Activated naive CD8-positive, alpha-beta T cell (primary cell): ENCODE results near the gene SCN9A.
"Not testable (repeated sequence)": the region's sequence is repeated elsewhere in the genome, so short reads cannot be mapped to it uniquely, and the experiment has no call there.

ENCODE experiments used
- H3K27ac Mint-ChIP-seq: one replicate; pipeline ENCODE4 v1.8.0; 2021; ENCODE audit warnings: mixed read lengths
- H3K27me3 Mint-ChIP-seq: one replicate; pipeline ENCODE4 v1.8.0; 2021; ENCODE audit warnings: mixed read lengths
- H3K36me3 Mint-ChIP-seq: one replicate; pipeline ENCODE4 v1.8.0; 2021; ENCODE audit warnings: mixed read lengths
- H3K4me1 Mint-ChIP-seq: one replicate; pipeline ENCODE4 v1.8.0; 2021; ENCODE audit warnings: low read depth, mixed read lengths
- H3K4me3 Mint-ChIP-seq: one replicate; pipeline ENCODE4 v1.8.0; 2021; ENCODE audit warnings: mild to moderate bottlenecking, mixed read lengths
- H3K9me3 Mint-ChIP-seq: one replicate; pipeline ENCODE4 v1.8.0; 2021; ENCODE audit warnings: low read depth, mixed read lengths

The SCN9A gene

GRCh38 chr2:166224197-166224596 lies 151.5 kb downstream of the SCN9A start:
- H3K4me3 Mint-ChIP-seq, result no peak overlapping the region
- no peaks in the 10 kb centered on the region for H3K27me3 Mint-ChIP-seq

GRCh38 chr2:166223298-166223697 lies 152.4 kb downstream of the SCN9A start:
- H3K27ac Mint-ChIP-seq, result no peak overlapping the region
- H3K4me3 Mint-ChIP-seq, result no peak overlapping the region
- H3K4me1 Mint-ChIP-seq, result no peaks in the 10 kb centered on the region
- H3K27me3 Mint-ChIP-seq, result no peaks in the 10 kb centered on the region
- H3K9me3 Mint-ChIP-seq, result no peaks in the 10 kb centered on the region
- H3K36me3 Mint-ChIP-seq, result no peaks in the 10 kb centered on the region

More at GRCh38 chr2:166224197-166224596, 151.5 kb downstream of the SCN9A start:
- H3K9me3 Mint-ChIP-seq, result no peaks in the 10 kb centered on the region
- H3K4me1 Mint-ChIP-seq, result no peaks in the 10 kb centered on the region
- no peaks in the 10 kb centered on the region for H3K36me3 Mint-ChIP-seq
- no peak overlapping the region for H3K27ac Mint-ChIP-seq

- Mint-ChIP-seq H3K4me1 (no peaks in the 10 kb centered on the region), H3K36me3 (no peaks in the 10 kb centered on the region), H3K9me3 (peaks cover 19% of the 10 kb centered on the region), H3K27me3 (no peaks in the 10 kb centered on the region), H3K27ac (no peak overlapping the region), H3K4me3 (no peak overlapping the region)
Observed at GRCh38 chr2:166211079-166211478, 164.7 kb downstream of the SCN9A start.

- peaks cover 14% of the 10 kb centered on the region for H3K9me3 Mint-ChIP-seq
- H3K27ac Mint-ChIP-seq, H3K4me3 Mint-ChIP-seq, H3K27me3 Mint-ChIP-seq, H3K4me1 Mint-ChIP-seq, H3K36me3 Mint-ChIP-seq: not testable (repeated sequence)
Observed at GRCh38 chr2:166209944-166210343, 165.8 kb downstream of the SCN9A start.

- not testable (repeated sequence) for H3K4me1 Mint-ChIP-seq, H3K36me3 Mint-ChIP-seq, H3K27ac Mint-ChIP-seq, H3K27me3 Mint-ChIP-seq, H3K4me3 Mint-ChIP-seq
- H3K9me3 Mint-ChIP-seq, result peaks cover 11% of the 10 kb centered on the region
Observed at GRCh38 chr2:166209367-166209766, 166.4 kb downstream of the SCN9A start.

GRCh38 chr2:166206153-166206552 lies 169.6 kb downstream of the SCN9A start:
- not testable (repeated sequence) for H3K36me3 Mint-ChIP-seq, H3K27ac Mint-ChIP-seq, H3K27me3 Mint-ChIP-seq, H3K4me3 Mint-ChIP-seq, H3K4me1 Mint-ChIP-seq
- H3K9me3 Mint-ChIP-seq, result peaks cover 17% of the 10 kb centered on the region

GRCh38 chr2:166202778-166203177 lies 173.0 kb downstream of the SCN9A start:
- no peaks in the 10 kb centered on the region for H3K27me3 Mint-ChIP-seq
- peaks cover 6% of the 10 kb centered on the region for H3K9me3 Mint-ChIP-seq
- H3K4me1 Mint-ChIP-seq, result no peaks in the 10 kb centered on the region
- H3K4me3 Mint-ChIP-seq, result no peak overlapping the region
- no peak overlapping the region for H3K27ac Mint-ChIP-seq
- peaks cover 2% of the 10 kb centered on the region for H3K36me3 Mint-ChIP-seq

GRCh38 chr2:166197446-166197845 lies 178.3 kb downstream of the SCN9A start:
- Mint-ChIP-seq H3K4me3 (no peak overlapping the region), H3K4me1 (no peaks in the 10 kb centered on the region), H3K9me3 (peaks cover 6% of the 10 kb centered on the region), H3K36me3 (no peaks in the 10 kb centered on the region), H3K27ac (no peak overlapping the region), H3K27me3 (no peaks in the 10 kb centered on the region)

- no peak overlapping the region for H3K27ac Mint-ChIP-seq
- no peaks in the 10 kb centered on the region for H3K9me3 Mint-ChIP-seq
- H3K4me1 Mint-ChIP-seq, result no peaks in the 10 kb centered on the region
- no peak overlapping the region for H3K4me3 Mint-ChIP-seq
- no peaks in the 10 kb centered on the region for H3K36me3 Mint-ChIP-seq
- no peaks in the 10 kb centered on the region for H3K27me3 Mint-ChIP-seq
Observed at GRCh38 chr2:166193407-166193806, 182.3 kb downstream of the SCN9A start.

GRCh38 chr2:166188084-166188483 lies 187.7 kb downstream of the SCN9A start:
- Mint-ChIP-seq H3K36me3 (no peaks in the 10 kb centered on the region), H3K9me3 (no peaks in the 10 kb centered on the region), H3K27me3 (no peaks in the 10 kb centered on the region), H3K4me1 (no peaks in the 10 kb centered on the region), H3K4me3 (no peak overlapping the region), H3K27ac (no peak overlapping the region)

- no peaks in the 10 kb centered on the region for H3K36me3 Mint-ChIP-seq
- no peaks in the 10 kb centered on the region for H3K4me1 Mint-ChIP-seq
- no peak overlapping the region for H3K27ac Mint-ChIP-seq
- H3K9me3 Mint-ChIP-seq, result no peaks in the 10 kb centered on the region
- H3K27me3 Mint-ChIP-seq, result peaks cover 3% of the 10 kb centered on the region
- no peak overlapping the region for H3K4me3 Mint-ChIP-seq
Observed at GRCh38 chr2:166184789-166185188, 191.0 kb downstream of the SCN9A start.

- H3K4me1 Mint-ChIP-seq, result no peaks in the 10 kb centered on the region
- H3K27ac Mint-ChIP-seq, result no peak overlapping the region
- no peaks in the 10 kb centered on the region for H3K9me3 Mint-ChIP-seq
- no peaks in the 10 kb centered on the region for H3K36me3 Mint-ChIP-seq
- no peak overlapping the region for H3K4me3 Mint-ChIP-seq
- peaks cover 4% of the 10 kb centered on the region for H3K27me3 Mint-ChIP-seq
Observed at GRCh38 chr2:166181813-166182154, 194.0 kb downstream of the SCN9A start.

- H3K4me3 Mint-ChIP-seq, result no peak overlapping the region
- no peaks in the 10 kb centered on the region for H3K9me3 Mint-ChIP-seq
- no peak overlapping the region for H3K27ac Mint-ChIP-seq
- peaks cover 5% of the 10 kb centered on the region for H3K27me3 Mint-ChIP-seq
- H3K4me1 Mint-ChIP-seq, result no peaks in the 10 kb centered on the region
- H3K36me3 Mint-ChIP-seq, result no peaks in the 10 kb centered on the region
Observed at GRCh38 chr2:166180951-166181812, 194.6 kb downstream of the SCN9A start.

GRCh38 chr2:166179201-166179600 lies 196.5 kb downstream of the SCN9A start:
- Mint-ChIP-seq H3K4me3 (no peak overlapping the region), H3K27me3 (peaks cover 5% of the 10 kb centered on the region), H3K4me1 (no peaks in the 10 kb centered on the region), H3K36me3 (no peaks in the 10 kb centered on the region), H3K9me3 (no peaks in the 10 kb centered on the region), H3K27ac (no peak overlapping the region)

GRCh38 chr2:166173263-166173662 lies 202.5 kb downstream of the SCN9A start:
- no peaks in the 10 kb centered on the region for H3K4me1 Mint-ChIP-seq
- no peaks in the 10 kb centered on the region for H3K9me3 Mint-ChIP-seq
- H3K4me3 Mint-ChIP-seq, result no peak overlapping the region
- H3K27me3 Mint-ChIP-seq, result peaks cover 6% of the 10 kb centered on the region
- H3K27ac Mint-ChIP-seq, result no peak overlapping the region
- H3K36me3 Mint-ChIP-seq, result no peaks in the 10 kb centered on the region

GRCh38 chr2:166171216-166171615 lies 204.5 kb downstream of the SCN9A start:
- peaks cover 5% of the 10 kb centered on the region for H3K27me3 Mint-ChIP-seq
- H3K4me1 Mint-ChIP-seq, result no peaks in the 10 kb centered on the region
- H3K27ac Mint-ChIP-seq, result no peak overlapping the region
- no peaks in the 10 kb centered on the region for H3K36me3 Mint-ChIP-seq
- no peak overlapping the region for H3K4me3 Mint-ChIP-seq
- no peaks in the 10 kb centered on the region for H3K9me3 Mint-ChIP-seq
